WTC11 (cell line): Measurements from ENCODE around the gene CH25H.

Experiments used
- ATF1 ChIP-seq: sonication (generic); formaldehyde crosslinking; IDR thresholded peaks from 2 replicates; pipeline ENCODE4 v1.8.1; 2023; ENCODE audit warnings: mild to moderate bottlenecking, moderate library complexity, missing genetic modification reagents
- ELF4 ChIP-seq: sonication (generic); formaldehyde crosslinking; IDR thresholded peaks from 2 replicates; pipeline ENCODE4 v1.8.1; 2022; ENCODE audit warnings: low read depth, mild to moderate bottlenecking, moderate library complexity, missing genetic modification reagents
- ETV6 ChIP-seq: sonication (generic); formaldehyde crosslinking; IDR thresholded peaks from 2 replicates; pipeline ENCODE4 v1.8.1; 2022; ENCODE audit warnings: mild to moderate bottlenecking, missing genetic modification reagents
- NFYB ChIP-seq: sonication (generic); formaldehyde crosslinking; conservative IDR thresholded peaks from 2 replicates; pipeline ENCODE4 v1.8.0; 2022; ENCODE audit warnings: low read depth, missing genetic modification reagents
- NR2C2 ChIP-seq: sonication (generic); formaldehyde crosslinking; IDR thresholded peaks from 2 replicates; pipeline ENCODE4 v1.8.0; 2022; ENCODE audit warnings: mild to moderate bottlenecking, missing genetic modification reagents

- TF ChIP-seq NFYB (CRISPR knock-in tag), result no peak
- TF ChIP-seq ATF1 (CRISPR knock-in tag), result no peak
- no peak for TF ChIP-seq ELF4 (CRISPR knock-in tag)
- TF ChIP-seq NR2C2, result no peak
- no peak for TF ChIP-seq ETV6 (CRISPR knock-in tag)
Observed at GRCh38 chr10:89255793-89256192, 48.7 kb upstream of the CH25H start.
